ENCODE data around the gene GCSAM. TPM values are rescaled to one million over a fixed set of nuclear protein-coding genes. Genes with fewer than 3 reads are reported as not detected.

GCSAM gene
- total and polyA plus RNA-seq, 2 donors (not counting 3 experiments of a cell fraction or from before 2014, with no cell fraction given), result not detected

GRCh38 chr3:112114576-112115160 is 18.4 kb downstream of the GCSAM start:
- DNase-seq (ENCODE audit: low read depth, low spot score), result no peak
- TF ChIP-seq FOS (IDR thresholded peaks at IDR 0.05; ENCODE audit: borderline replicate concordance, insufficient read depth, low read length) (no peak), MAX (IDR thresholded peaks at IDR 0.05; ENCODE audit: insufficient read depth, insufficient read length) (no peak), EZH2 (IDR thresholded peaks at IDR 0.05; ENCODE audit: borderline replicate concordance, low read depth, low read length, severe bottlenecking) (no peak), POLR2AphosphoS5 (IDR thresholded peaks at IDR 0.05; ENCODE audit: insufficient read depth, low read depth, low read length) (no peak)
- H4K20me1 ChIP-seq (replicated peaks; ENCODE audit: control insufficient read depth, extremely low read depth, insufficient read depth, low read length), result no peaks in the 10 kb centered on the region
- no peaks in the 10 kb centered on the region for H3K9me3 ChIP-seq (replicated peaks; ENCODE audit: control insufficient read depth, insufficient read depth, low read length)
- CTCF ChIA-PET, result no interaction called here
- H3K4me2 ChIP-seq (ENCODE audit: insufficient read depth, low read length), result no peak overlapping the region
- intact Hi-C loops (cut with micrococcal nuclease) (loop anchor here (5.0 to 10.0 kb wide), 4 partner anchors 178 to 418 kb away; partner anchors contain the start of gene SLC9C1), dilution Hi-C loops (cut with MboI; ENCODE audit: extremely low pct_ligation_motif_present, low sequenced_read_pairs) (no loop called here)
- POLR2A ChIA-PET, result no interaction called here
- H3K36me3 ChIP-seq (ENCODE audit: control insufficient read depth in 2 of 2, extremely low read depth in 1 of 2, insufficient read depth in 2 of 2, low read length in 2 of 2), result no peaks in the 10 kb centered on the region
- no peak overlapping the region for H3K4me3 ChIP-seq (replicated peaks in 1 of 3; ENCODE audit: insufficient read depth in 1 of 3, low read depth in 1 of 3, low read length in 3 of 3)
- H3K9ac ChIP-seq (replicated peaks; ENCODE audit: extremely low read depth, insufficient read depth, low read length), result no peak overlapping the region
- H3K27ac ChIP-seq (ENCODE audit: insufficient read depth, low read depth, low read length), result no peak overlapping the region
- H3K4me1 ChIP-seq (ENCODE audit: control insufficient read depth, extremely low read depth, insufficient read depth, low read length), result peaks cover 7% of the 10 kb centered on the region
- H2AFZ ChIP-seq (ENCODE audit: low read depth, low read length), result no peak overlapping the region
- H3K27me3 ChIP-seq (ENCODE audit: control insufficient read depth in 2 of 2, insufficient read depth in 2 of 2, low read length in 2 of 2), result no peaks in the 10 kb centered on the region
- BruUV-seq (replicated peaks), result no TSS peak
- no peaks in the 10 kb centered on the region for H3K9me1 ChIP-seq (replicated peaks; ENCODE audit: control insufficient read depth, extremely low read depth, insufficient read depth, low read length)
- no peaks in the 10 kb centered on the region for H3K79me2 ChIP-seq (ENCODE audit: control insufficient read depth, insufficient read depth, low read length)
- no peak for FAIRE-seq

GRCh38 chr3:112111785-112112402 is 21.2 kb downstream of the GCSAM start:
- BruUV-seq (replicated peaks), result no TSS peak
- Histone ChIP-seq H3K36me3 (ENCODE audit: control insufficient read depth in 2 of 2, extremely low read depth in 1 of 2, insufficient read depth in 2 of 2, low read length in 2 of 2) (no peaks in the 10 kb centered on the region), H3K9me3 (replicated peaks; ENCODE audit: control insufficient read depth, insufficient read depth, low read length) (no peaks in the 10 kb centered on the region), H4K20me1 (replicated peaks; ENCODE audit: control insufficient read depth, extremely low read depth, insufficient read depth, low read length) (no peaks in the 10 kb centered on the region), H3K9me1 (replicated peaks; ENCODE audit: control insufficient read depth, extremely low read depth, insufficient read depth, low read length) (no peaks in the 10 kb centered on the region), H3K4me3 (replicated peaks in 1 of 3; ENCODE audit: insufficient read depth in 1 of 3, low read depth in 1 of 3, low read length in 3 of 3) (no peak overlapping the region), H3K27me3 (ENCODE audit: control insufficient read depth in 2 of 2, insufficient read depth in 2 of 2, low read length in 2 of 2) (no peaks in the 10 kb centered on the region), H3K9ac (replicated peaks; ENCODE audit: extremely low read depth, insufficient read depth, low read length) (no peak overlapping the region), H3K4me1 (ENCODE audit: control insufficient read depth, extremely low read depth, insufficient read depth, low read length) (peaks cover 7% of the 10 kb centered on the region), H3K27ac (ENCODE audit: insufficient read depth, low read depth, low read length) (no peak overlapping the region), H3K79me2 (ENCODE audit: control insufficient read depth, insufficient read depth, low read length) (no peaks in the 10 kb centered on the region), H2AFZ (ENCODE audit: low read depth, low read length) (no peak overlapping the region), H3K4me2 (ENCODE audit: insufficient read depth, low read length) (no peak overlapping the region)
- TF ChIP-seq CTCF (IDR thresholded peaks at IDR 0.05; ENCODE audit: extremely low read depth in 1 of 2, insufficient read depth in 1 of 2, low read depth in 1 of 2, low read length in 2 of 2), result peak; percentile 70 to 79
- no peak for TF ChIP-seq MYC (IDR thresholded peaks at IDR 0.05; ENCODE audit: low read depth, low read length)
- intact Hi-C loops (cut with micrococcal nuclease) (loop anchor here (1.0 to 10.0 kb wide), 5 partner anchors 180 to 420 kb away; partner anchors contain the start of gene SLC9C1), dilution Hi-C loops (cut with MboI; ENCODE audit: extremely low pct_ligation_motif_present, low sequenced_read_pairs) (no loop called here)
- FAIRE-seq (peak; percentile 94), DNase-seq (ENCODE audit: low read depth, low spot score) (peak; percentile 59)
- POLR2A ChIA-PET, result interaction anchor here (0.6 kb wide), 1 partner anchor 222 kb away, joined by 3 read pairs; no protein-coding TSS in a partner anchor
- CTCF ChIA-PET, result interaction anchor here (0.6 to 2.1 kb wide), 79 partner anchors 10 to 924 kb away, joined by 3 to 34 read pairs (median 5); partner anchors contain the start of genes ABHD10, ATG3, C3orf52 and CD200

Measured in endothelial cell of umbilical vein (primary cell).